ENCODE results near the gene THSD7A. TPM values are rescaled to one million over a fixed set of nuclear protein-coding genes. Genes with fewer than 3 reads are reported as not detected.

The THSD7A gene
- total and polyA plus RNA-seq, 2 of the 8 experiments (the other 6 are each of a cell fraction or from before 2014, with no cell fraction given), result 0.44 to 1.2 TPM

GRCh38 chr7:11648101-11648500 lies 183.9 kb downstream of the THSD7A start:
- Histone ChIP-seq H3K4me2 (ENCODE audit: insufficient read depth in 1 of 2, low read depth in 2 of 2, low read length in 2 of 2) (no peak overlapping the region), H3K23ac (ENCODE audit: insufficient read length) (no peak overlapping the region), H3K23me2 (ENCODE audit: low read depth, low read length) (peaks cover 2% of the 10 kb centered on the region; the same call in 1 of the 2 replicates), H3K4me3 (ENCODE audit: extremely low read depth in 1 of 4, insufficient read depth in 2 of 4, low read depth in 3 of 4, low read length in 4 of 4) (no peak overlapping the region), H4K20me1 (replicated peaks in 1 of 2; ENCODE audit: control insufficient read depth in 1 of 2, insufficient read depth in 2 of 2, low read length in 2 of 2) (no peaks in the 10 kb centered on the region), H4K91ac (replicated peaks; ENCODE audit: insufficient read length, low read length) (no peak overlapping the region), H3K9ac (replicated peaks in 1 of 4; ENCODE audit: extremely low read depth in 1 of 4, low read depth in 3 of 4, low read length in 3 of 4) (no peak overlapping the region), H3K4ac (replicated peaks; ENCODE audit: insufficient read length, low read depth, low read length) (no peak overlapping the region), H3K27me3 (replicated peaks in 1 of 4; ENCODE audit: control insufficient read depth in 3 of 4, extremely low read depth in 1 of 4, insufficient read depth in 3 of 4, low read length in 3 of 4) (no peaks in the 10 kb centered on the region), H3K14ac (ENCODE audit: insufficient read length) (no peak overlapping the region), H2BK20ac (ENCODE audit: low read length) (no peak overlapping the region), H4K8ac (ENCODE audit: extremely low read depth, insufficient read depth, low read length) (no peak overlapping the region), H2BK12ac (ENCODE audit: low read depth, low read length) (no peak overlapping the region), H3K27ac (ENCODE audit: low read depth, low read length) (no peak overlapping the region), H2BK15ac (ENCODE audit: low read length) (no peak overlapping the region), H4K5ac (ENCODE audit: insufficient read length, low read depth, low read length) (no peak overlapping the region), H3K56ac (replicated peaks; ENCODE audit: insufficient read length, low read depth, low read length) (no peak overlapping the region), H2BK5ac (ENCODE audit: low read depth, low read length) (no peak overlapping the region), H3K79me2 (ENCODE audit: control insufficient read depth in 1 of 2, insufficient read depth in 2 of 2, low read length in 2 of 2) (no peaks in the 10 kb centered on the region), H3K36me3 (ENCODE audit: control insufficient read depth in 2 of 4, insufficient read depth in 4 of 4, low read length in 3 of 4) (no peaks in the 10 kb centered on the region), H3K18ac (ENCODE audit: extremely low read depth, low read length) (no peak overlapping the region), H3K79me1 (ENCODE audit: low read depth, low read length) (no peaks in the 10 kb centered on the region), H3K9me3 (ENCODE audit: insufficient read depth in 2 of 2, low read depth in 1 of 2, low read length in 1 of 2) (no peaks in the 10 kb centered on the region), H2AFZ (ENCODE audit: low read length) (no peak overlapping the region), H2AK5ac (ENCODE audit: low read depth, low read length) (no peak overlapping the region), H2BK120ac (replicated peaks; ENCODE audit: low read depth, low read length) (no peak overlapping the region), H3K4me1 (replicated peaks in 1 of 4; ENCODE audit: control insufficient read depth in 3 of 4, insufficient read depth in 4 of 4, low read length in 3 of 4) (no peaks in the 10 kb centered on the region)
- TF ChIP-seq ATF2 (IDR thresholded peaks at IDR 0.05; ENCODE audit: low read length), result no peak
- no peak for TF ChIP-seq SIX5 (IDR thresholded peaks at IDR 0.05; ENCODE audit: low read depth, low read length)
- TF ChIP-seq SP4 (IDR thresholded peaks at IDR 0.05; ENCODE audit: low read length), result no peak
- TF ChIP-seq TCF12 (IDR thresholded peaks at IDR 0.05; ENCODE audit: low read depth, low read length), result no peak
- TF ChIP-seq TBP (IDR thresholded peaks at IDR 0.05; ENCODE audit: low read depth, low read length), result no peak
- no peak for TF ChIP-seq CTBP2 (IDR thresholded peaks at IDR 0.05; ENCODE audit: borderline replicate concordance, insufficient read depth, insufficient read length, low read length)
- TF ChIP-seq PHF8 (conservative IDR thresholded peaks at IDR 0.05; ENCODE audit: low read depth, low read length), result no peak
- TF ChIP-seq POU5F1 (IDR thresholded peaks at IDR 0.05; ENCODE audit: low read depth, low read length), result no peak
- TF ChIP-seq RFX5 (IDR thresholded peaks at IDR 0.05; ENCODE audit: borderline replicate concordance, low read depth, low read length), result no peak
- no peak for TF ChIP-seq NANOG (IDR thresholded peaks at IDR 0.05; ENCODE audit: insufficient read depth, low read depth, low read length, poor library complexity, severe bottlenecking)
- TF ChIP-seq RXRA (IDR thresholded peaks at IDR 0.05; ENCODE audit: insufficient read depth, low read depth, low read length), result no peak
- TF ChIP-seq FOSL1 (IDR thresholded peaks at IDR 0.05; ENCODE audit: insufficient read depth, low read depth, low read length), result no peak
- TF ChIP-seq SIN3A (conservative IDR thresholded peaks at IDR 0.05 in 1 of 2, IDR thresholded peaks at IDR 0.05 in 1 of 2; ENCODE audit: low read depth in 1 of 2, low read length in 2 of 2), result no peak
- DNase-seq (ENCODE audit: low read depth in 1 of 2, low spot score in 2 of 2) (no peak), FAIRE-seq (no peak)
- WGBS, 2 experiments (ENCODE audit: extremely low coverage in 1 of 2, insufficient coverage in 1 of 2, insufficient read length in 1 of 2, insufficient replicate concordance in 2 of 2, low coverage in 1 of 2, low lambda C conversion rate in 2 of 2, missing lambda C conversion rate in 1 of 2), result 94% methylated on average over 3 of the region's 3 CpGs; no CpG with 5 or more reads in 1 of the 2 experiments
- CTCF ChIA-PET (ENCODE audit: partially characterized antibody), result interaction anchor here (1.3 kb wide), 1 partner anchor 101 kb away, joined by 3 read pairs; no protein-coding TSS in a partner anchor
- POLR2A ChIA-PET (ENCODE audit: partially characterized antibody), result no interaction called here

All from H1 (cell line).